LNCaP clone FGC (cell line): Measurements from ENCODE around the gene HELZ.

Experiments used
- DNase-seq: peaks from one replicate; pipeline ENCODE4 v3.0.0-alpha.2; 2011; ENCODE audit warnings: low read depth
- H3K4me3 ChIP-seq: 2 replicates; pipeline ENCODE4 v1.5.1; 2011; ENCODE audit warnings: mild to moderate bottlenecking, low read depth, low read length, control low read depth
- TF ChIP-seq, protein P1 (sequence below): IDR thresholded peaks from 2 replicates; pipeline ENCODE4 v1.5.1; 2012; ENCODE audit warnings: mild to moderate bottlenecking; ENCODE audit not compliant: control insufficient read depth, insufficient read depth; ENCODE audit errors: extremely low read depth

HELZ gene

GRCh38 chr17:67051837-67052236, 193.2 kb downstream of the HELZ start:
- DNase-seq: no peak
- TF ChIP-seq, protein P1, sequence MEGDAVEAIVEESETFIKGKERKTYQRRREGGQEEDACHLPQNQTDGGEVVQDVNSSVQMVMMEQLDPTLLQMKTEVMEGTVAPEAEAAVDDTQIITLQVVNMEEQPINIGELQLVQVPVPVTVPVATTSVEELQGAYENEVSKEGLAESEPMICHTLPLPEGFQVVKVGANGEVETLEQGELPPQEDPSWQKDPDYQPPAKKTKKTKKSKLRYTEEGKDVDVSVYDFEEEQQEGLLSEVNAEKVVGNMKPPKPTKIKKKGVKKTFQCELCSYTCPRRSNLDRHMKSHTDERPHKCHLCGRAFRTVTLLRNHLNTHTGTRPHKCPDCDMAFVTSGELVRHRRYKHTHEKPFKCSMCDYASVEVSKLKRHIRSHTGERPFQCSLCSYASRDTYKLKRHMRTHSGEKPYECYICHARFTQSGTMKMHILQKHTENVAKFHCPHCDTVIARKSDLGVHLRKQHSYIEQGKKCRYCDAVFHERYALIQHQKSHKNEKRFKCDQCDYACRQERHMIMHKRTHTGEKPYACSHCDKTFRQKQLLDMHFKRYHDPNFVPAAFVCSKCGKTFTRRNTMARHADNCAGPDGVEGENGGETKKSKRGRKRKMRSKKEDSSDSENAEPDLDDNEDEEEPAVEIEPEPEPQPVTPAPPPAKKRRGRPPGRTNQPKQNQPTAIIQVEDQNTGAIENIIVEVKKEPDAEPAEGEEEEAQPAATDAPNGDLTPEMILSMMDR: no peak
- no peak overlapping the region for H3K4me3 ChIP-seq

DNA sequence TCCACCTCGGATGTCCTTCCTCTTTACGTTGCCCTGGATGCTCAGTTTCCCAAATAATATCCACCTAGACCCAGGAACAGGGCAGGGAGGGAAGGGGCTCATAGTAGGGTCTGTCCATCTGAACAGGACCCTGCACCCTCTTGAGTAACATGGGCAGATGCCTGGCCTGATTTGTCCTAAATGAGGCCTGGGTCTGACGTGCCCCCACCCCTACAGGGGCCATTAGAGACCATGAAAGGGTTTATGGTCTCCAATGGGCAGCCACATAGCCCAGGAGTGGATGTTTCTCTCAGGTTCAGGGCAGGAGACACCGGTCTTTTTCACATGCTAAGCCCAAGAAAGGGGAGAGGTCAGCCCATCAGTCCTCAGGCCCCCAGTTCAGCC, 193.8 kb downstream of the HELZ start:
- no peak overlapping the region for H3K4me3 ChIP-seq
- TF ChIP-seq, protein P1: no peak
- no peak for DNase-seq

- TF ChIP-seq, protein P1: no peak
- no peak for DNase-seq
- H3K4me3 ChIP-seq: no peak overlapping the region
Measured at GRCh38 chr17:67050471-67051154, 194.4 kb downstream of the HELZ start.

GRCh38 chr17:67050066-67050465, 194.9 kb downstream of the HELZ start:
- H3K4me3 ChIP-seq: no peak overlapping the region
- DNase-seq: no peak
- TF ChIP-seq, protein P1: no peak

GRCh38 chr17:67049025-67049739, 195.8 kb downstream of the HELZ start:
- TF ChIP-seq, protein P1: no peak
- no peak overlapping the region for H3K4me3 ChIP-seq
- no peak for DNase-seq

DNA sequence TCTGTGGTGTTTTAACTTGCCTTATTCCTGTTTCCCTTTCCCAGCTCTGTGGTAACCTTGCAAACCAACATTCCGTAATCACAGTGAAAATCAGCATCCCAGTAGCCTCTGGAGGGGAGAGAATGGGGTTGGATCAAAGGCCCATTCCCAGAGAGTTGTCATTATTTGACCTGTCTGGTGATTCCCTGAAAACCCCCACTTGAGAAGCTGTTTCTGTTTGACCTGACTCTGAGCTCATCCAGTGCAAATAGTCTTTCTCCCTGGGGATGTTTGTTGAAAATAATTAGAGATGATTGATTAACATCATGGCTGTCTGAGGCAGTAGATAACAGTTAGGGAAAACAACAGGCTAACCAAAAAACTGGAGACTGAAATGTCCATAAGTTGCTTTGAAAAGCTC, 197.6 kb downstream of the HELZ start:
- TF ChIP-seq, protein P1: no peak
- DNase-seq: no peak
- no peak overlapping the region for H3K4me3 ChIP-seq
